GM23248 (cell line): Measurements from ENCODE around the gene SLC7A4. TPM values are rescaled to one million over a fixed set of nuclear protein-coding genes. Genes with fewer than 3 reads are reported as not detected.

Source experiments
- DNase-seq: peaks from one replicate; pipeline ENCODE4 v3.0.0-alpha.2; 2015
- H2AFZ ChIP-seq: fragments of 200-600 bp; sonication (generic); 2 replicates; pipeline ENCODE4 v1.6.1; 2016; ENCODE audit warnings: antibody characterized with exemption
- H3F3A ChIP-seq: fragments of 200-600 bp; sonication (generic); 2 replicates; pipeline ENCODE4 v1.6.1; 2016; ENCODE audit warnings: mild to moderate bottlenecking, antibody characterized with exemption, mixed run types; ENCODE audit not compliant: insufficient read depth
- H3K27ac ChIP-seq: fragments of 200-600 bp; sonication (generic); 2 replicates; pipeline ENCODE4 v1.5.1; 2016; ENCODE audit warnings: mild to moderate bottlenecking
- H3K27me3 ChIP-seq: fragments of 200-600 bp; sonication (generic); replicated peaks from 2 replicates; pipeline ENCODE4 v1.6.1; 2016; ENCODE audit warnings: mild to moderate bottlenecking; ENCODE audit not compliant: insufficient read depth
- H3K36me3 ChIP-seq: fragments of 200-600 bp; sonication (generic); 2 replicates; pipeline ENCODE4 v1.6.1; 2016; ENCODE audit warnings: low read depth, mild to moderate bottlenecking
- H3K4me1 ChIP-seq: fragments of 200-600 bp; sonication (generic); 2 replicates; pipeline ENCODE4 v1.6.1; 2016; ENCODE audit warnings: mild to moderate bottlenecking; ENCODE audit not compliant: insufficient read depth
- H3K4me2 ChIP-seq: fragments of 200-600 bp; sonication (generic); one replicate; pipeline ENCODE4 v1.6.1; 2016; ENCODE audit warnings: mild to moderate bottlenecking; ENCODE audit not compliant: unreplicated experiment
- H3K4me3 ChIP-seq: fragments of 200-600 bp; sonication (generic); 2 replicates; pipeline ENCODE4 v1.5.1; 2016; ENCODE audit warnings: mild to moderate bottlenecking
- H3K79me2 ChIP-seq: fragments of 200-600 bp; sonication (generic); 2 replicates; pipeline ENCODE4 v1.6.1; 2016; ENCODE audit warnings: mild to moderate bottlenecking; ENCODE audit not compliant: insufficient read depth
- H3K9ac ChIP-seq: fragments of 200-600 bp; sonication (generic); 2 replicates; pipeline ENCODE4 v1.6.1; 2016; ENCODE audit warnings: mild to moderate bottlenecking
- H3K9me2 ChIP-seq: fragments of 200-600 bp; sonication (generic); 2 replicates; pipeline ENCODE4 v1.6.1; 2016; ENCODE audit warnings: mixed run types, mild to moderate bottlenecking, moderate library complexity; ENCODE audit not compliant: insufficient read depth
- H3K9me3 ChIP-seq: fragments of 200-600 bp; sonication (generic); one replicate; pipeline ENCODE4 v1.6.1; 2017; ENCODE audit warnings: low read depth
- H4K20me1 ChIP-seq: fragments of 200-600 bp; sonication (generic); 2 replicates; pipeline ENCODE4 v1.6.0; 2016; ENCODE audit not compliant: insufficient read depth
- EZH2 ChIP-seq: fragments of 200-600 bp; sonication (generic); IDR thresholded peaks from 2 replicates; pipeline ENCODE4 v1.6.1; 2018; ENCODE audit warnings: antibody characterized with exemption, mild to moderate bottlenecking; ENCODE audit not compliant: insufficient read depth, poor library complexity, severe bottlenecking
- EZH2phosphoT487 ChIP-seq: fragments of 200-600 bp; sonication (generic); IDR thresholded peaks from 2 replicates; pipeline ENCODE4 v1.6.1; 2018; ENCODE audit warnings: antibody characterized with exemption, moderate library complexity, mild to moderate bottlenecking, low read depth; ENCODE audit not compliant: insufficient read depth
- WGBS, 2 experiments: methylation state at CpG; one replicate each; pipeline ENCODE4 v1.1.6; 2015 to 2017; ENCODE audit warnings: low lambda C conversion rate in 2 of 2, low coverage in 1 of 2; ENCODE audit errors: missing lambda C conversion rate in 2 of 2; 5-methylcytosine and 5-hydroxymethylcytosine counted together
- in situ Hi-C: fragments of 300-500 bp; cut with MboI; formaldehyde crosslinking; loops from 2 replicates; pipeline ENCODE4 v1.15.0; 2020
- polyA plus RNA-seq: library from polyadenylated mRNA; unstranded; fragments of >200 nt; fragmentation: Nextera tagmentation; extraction: Ambion mirVana; gene quantifications from 2 replicates; pipeline ENCODE4 v1.2.1, GENCODE V29; 2016
- total RNA-seq: library from RNA; depleted of rRNA; stranded (reverse); fragments of >200 nt; shearing (Covaris generic); gene quantifications from 2 replicates; pipeline ENCODE4 v1.2.3, GENCODE V29; 2014

Gene SLC7A4
- total and polyA plus RNA-seq, 2 experiments from 2014 or later: not detected

GRCh38 chr22:21038405-21038804 is 6.0 kb upstream of the SLC7A4 start:
- H3K4me2 ChIP-seq: no peak overlapping the region
- peaks cover 23% of the 10 kb centered on the region for H3K4me1 ChIP-seq
- H4K20me1 ChIP-seq: no peaks in the 10 kb centered on the region
- H3K9me3 ChIP-seq: no peaks in the 10 kb centered on the region
- H3K9me2 ChIP-seq: no peaks in the 10 kb centered on the region
- no peak overlapping the region for H3K9ac ChIP-seq
- in situ Hi-C loops: no loop called here
- H3F3A ChIP-seq: peaks cover 23% of the 10 kb centered on the region
- no peak overlapping the region for H3K4me3 ChIP-seq
- H3K79me2 ChIP-seq: no peaks in the 10 kb centered on the region
- TF ChIP-seq EZH2 (no peak), EZH2phosphoT487 (no peak)
- no peaks in the 10 kb centered on the region for H3K27me3 ChIP-seq
- 3 to 5% methylated on average over 2 of the region's 2 CpGs for WGBS, 2 experiments
- peak; percentile 38 for DNase-seq
- H3K27ac ChIP-seq: peak overlapping the region; percentile 70
- H2AFZ ChIP-seq: no peak overlapping the region; the same call in 1 of the 2 replicates
- no peaks in the 10 kb centered on the region for H3K36me3 ChIP-seq

GRCh38 chr22:21034989-21035388 is 2.6 kb upstream of the SLC7A4 start:
- TF ChIP-seq EZH2: no peak
- TF ChIP-seq EZH2phosphoT487: no peak
- in situ Hi-C loops: no loop called here

GRCh38 chr22:21033895-21034294 is 1.5 kb upstream of the SLC7A4 start:
- H3K27ac ChIP-seq: no peak overlapping the region
- no peaks in the 10 kb centered on the region for H3K9me2 ChIP-seq
- no peaks in the 10 kb centered on the region for H3K36me3 ChIP-seq
- no peak overlapping the region for H3K9ac ChIP-seq
- H2AFZ ChIP-seq: no peak overlapping the region; the same call in 1 of the 2 replicates
- DNase-seq: no peak
- 0 out of 2 replicates have a peak, but pooled peaks cover 6% of the 10 kb centered on the region for H3K27me3 ChIP-seq
- peaks cover 14% of the 10 kb centered on the region for H3F3A ChIP-seq
- no peaks in the 10 kb centered on the region for H3K79me2 ChIP-seq
- no peaks in the 10 kb centered on the region for H4K20me1 ChIP-seq
- peaks cover 14% of the 10 kb centered on the region for H3K4me1 ChIP-seq
- 68 to 69% methylated on average over 3 of the region's 3 CpGs for WGBS, 2 experiments
- in situ Hi-C loops: no loop called here
- H3K4me3 ChIP-seq: no peak overlapping the region
- H3K9me3 ChIP-seq: no peaks in the 10 kb centered on the region
- no peak overlapping the region for H3K4me2 ChIP-seq
- TF ChIP-seq EZH2phosphoT487 (no peak), EZH2 (no peak)

More at GRCh38 chr22:21034989-21035388, 2.6 kb upstream of the SLC7A4 start:
- no peak overlapping the region for H3K4me2 ChIP-seq
- H4K20me1 ChIP-seq: no peaks in the 10 kb centered on the region
- H3K79me2 ChIP-seq: no peaks in the 10 kb centered on the region
- no peaks in the 10 kb centered on the region for H3K36me3 ChIP-seq
- peaks cover 14% of the 10 kb centered on the region for H3F3A ChIP-seq
- no peak for DNase-seq
- 0 out of 2 replicates have a peak, but pooled peaks cover 6% of the 10 kb centered on the region for H3K27me3 ChIP-seq
- H3K4me3 ChIP-seq: no peak overlapping the region
- no peak overlapping the region for H3K27ac ChIP-seq
- WGBS, 2 experiments: 80 to 84% methylated on average over 3 of the region's 3 CpGs
- no peaks in the 10 kb centered on the region for H3K9me3 ChIP-seq
- H3K9ac ChIP-seq: no peak overlapping the region
- no peak overlapping the region for H2AFZ ChIP-seq
- H3K4me1 ChIP-seq: peaks cover 14% of the 10 kb centered on the region
- H3K9me2 ChIP-seq: no peaks in the 10 kb centered on the region

GRCh38 chr22:21032868-21033688 is 717 bp upstream of the SLC7A4 start:
- no peak for TF ChIP-seq EZH2
- TF ChIP-seq EZH2phosphoT487: no peak
- WGBS, 2 experiments: 61 to 62% methylated on average over 12 of the region's 12 CpGs
- H3K4me2 ChIP-seq: no peak overlapping the region
- H3K9me3 ChIP-seq: no peaks in the 10 kb centered on the region
- peaks cover 8% of the 10 kb centered on the region for H3F3A ChIP-seq
- DNase-seq: no peak
- H3K36me3 ChIP-seq: no peaks in the 10 kb centered on the region
- no peak overlapping the region for H3K4me3 ChIP-seq
- H3K79me2 ChIP-seq: no peaks in the 10 kb centered on the region
- H3K4me1 ChIP-seq: peaks cover 7% of the 10 kb centered on the region
- H3K9ac ChIP-seq: no peak overlapping the region
- H3K9me2 ChIP-seq: no peaks in the 10 kb centered on the region
- H4K20me1 ChIP-seq: no peaks in the 10 kb centered on the region
- H2AFZ ChIP-seq: no peak overlapping the region
- H3K27ac ChIP-seq: no peak overlapping the region
- H3K27me3 ChIP-seq: 0 out of 2 replicates have a peak, but pooled peaks cover 6% of the 10 kb centered on the region
- in situ Hi-C loops: no loop called here
